ENCODE measurements around the gene PROKR2.

GRCh38 chr20:5361176-5361575 is 44.4 kb upstream of the PROKR2 start:
- TF ChIP-seq GABPA (IDR thresholded peaks at IDR 0.05; ENCODE audit: low read depth, low read length), result no peak
- no peak for TF ChIP-seq GABPA (CRISPR knock-in tag; IDR thresholded peaks at IDR 0.05; ENCODE audit: low read depth)
- no peak for TF ChIP-seq ASH2L (IDR thresholded peaks at IDR 0.05; ENCODE audit: insufficient read length, low read depth, low read length)
- no peak for TF ChIP-seq ARNT2 (CRISPR knock-in tag; IDR thresholded peaks at IDR 0.05; ENCODE audit: low read depth)
- no peak for TF ChIP-seq TBX3 (IDR thresholded peaks at IDR 0.05; ENCODE audit: borderline replicate concordance)
- TF ChIP-seq NR1H2 (CRISPR knock-in tag; IDR thresholded peaks at IDR 0.05; ENCODE audit: borderline replicate concordance, low read depth), result no peak
- TF ChIP-seq JUN (CRISPR knock-in tag; IDR thresholded peaks at IDR 0.05), result no peak
- TF ChIP-seq ZNF264 (CRISPR knock-in tag; IDR thresholded peaks at IDR 0.05), result no peak
- no peak for TF ChIP-seq ZFAT (CRISPR knock-in tag; conservative IDR thresholded peaks at IDR 0.05)
- no peak for TF ChIP-seq SAFB2 (CRISPR knock-in tag; IDR thresholded peaks at IDR 0.05; ENCODE audit: borderline replicate concordance, low read depth)
